ENCODE data around the gene ACKR4. TPM values are rescaled to one million over a fixed set of nuclear protein-coding genes. Genes with fewer than 3 reads are reported as not detected.
"Not testable (repeated sequence)": the region's sequence is repeated elsewhere in the genome, so short reads cannot be mapped to it uniquely, and the experiment has no call there.

The ACKR4 gene
- total and polyA plus RNA-seq, 10 donors, result 0.50 to 2.6 (median 1.2) TPM

- H3K27ac ChIP-seq, result peak overlapping the region in 1 of 8 donors; percentile 12
- H3K9me3 ChIP-seq, result peaks cover 0 to 4% (median 0%) of the 10 kb centered on the region in 8 donors
- intact Hi-C loops (cut with DNase I; ENCODE audit: low total_unique reads), result no loop called here
- no peak for TF ChIP-seq POLR2A (IDR thresholded peaks at IDR 0.05)
- TF ChIP-seq CTCF (IDR thresholded peaks at IDR 0.05 in 8 of 11, conservative IDR thresholded peaks at IDR 0.05 in 3 of 11), result no peak
- TF ChIP-seq POLR2AphosphoS5 (IDR thresholded peaks at IDR 0.05), result no peak
- DNase-seq, result no peak
- no peak overlapping the region for H3K4me3 ChIP-seq
- H3K27me3 ChIP-seq (replicated peaks in 1 of 7), result no peaks in the 10 kb centered on the region
- H3K4me1 ChIP-seq, result peaks cover 0 to 15% (median 10%) of the 10 kb centered on the region in 6 donors
- H3K36me3 ChIP-seq, result peaks cover 0 to under 1% (median 0%) of the 10 kb centered on the region in 6 donors
- 33 to 38% (median 37%) methylated on average over 3 of the region's 3 CpGs for WGBS, 5 donors
Observed at GRCh38 chr3:132550579-132551305, 46.3 kb upstream of the ACKR4 start.

- Histone ChIP-seq H3K4me1 (peaks cover 0 to 15% (median 10%) of the 10 kb centered on the region in 6 donors), H3K4me3 (no peak overlapping the region), H3K27me3 (replicated peaks in 1 of 7) (no peaks in the 10 kb centered on the region), H3K36me3 (peaks cover 0 to 29% (median 3%) of the 10 kb centered on the region in 6 donors), H3K9me3 (no peaks in the 10 kb centered on the region), H3K27ac (no peak overlapping the region)
- TF ChIP-seq POLR2A (IDR thresholded peaks at IDR 0.05) (no peak), CTCF (IDR thresholded peaks at IDR 0.05 in 8 of 11, conservative IDR thresholded peaks at IDR 0.05 in 3 of 11) (no peak), POLR2AphosphoS5 (IDR thresholded peaks at IDR 0.05) (no peak)
- 88 to 98% (median 93%) methylated on average over 6 of the region's 6 CpGs for WGBS, 5 donors
- DNase-seq, result no peak
- intact Hi-C loops (cut with DNase I; ENCODE audit: low total_unique reads), result no loop called here
Observed at GRCh38 chr3:132553826-132554225, 43.2 kb upstream of the ACKR4 start.

- H3K27me3 ChIP-seq (replicated peaks in 1 of 7), result no peaks in the 10 kb centered on the region
- H3K4me3 ChIP-seq, result no peak overlapping the region
- intact Hi-C loops (cut with DNase I; ENCODE audit: low total_unique reads), result no loop called here
- H3K9me3 ChIP-seq, result no peaks in the 10 kb centered on the region
- H3K27ac ChIP-seq, result no peak overlapping the region
- H3K36me3 ChIP-seq, result peaks cover 0 to 35% (median 3%) of the 10 kb centered on the region in 6 donors
- 77 to 91% (median 86%) methylated on average over 8 of the region's 8 CpGs for WGBS, 5 donors
- H3K4me1 ChIP-seq, result peaks cover 0 to 15% (median 10%) of the 10 kb centered on the region in 6 donors
- DNase-seq, result no peak
- TF ChIP-seq POLR2AphosphoS5 (IDR thresholded peaks at IDR 0.05), result no peak
- no peak for TF ChIP-seq CTCF (IDR thresholded peaks at IDR 0.05 in 8 of 11, conservative IDR thresholded peaks at IDR 0.05 in 3 of 11)
Observed at GRCh38 chr3:132554437-132554836, 42.6 kb upstream of the ACKR4 start.

- peaks cover 0 to 6% (median 4%) of the 10 kb centered on the region in 6 donors for H3K4me1 ChIP-seq
- no peaks in the 10 kb centered on the region for H3K27me3 ChIP-seq (replicated peaks in 1 of 7)
- peaks cover 0 to 45% (median 4%) of the 10 kb centered on the region in 6 donors for H3K36me3 ChIP-seq
- no peak for DNase-seq
- H3K9me3 ChIP-seq, result no peaks in the 10 kb centered on the region
- 86 to 94% (median 90%) methylated on average over 5 of the region's 5 CpGs for WGBS, 5 donors
- TF ChIP-seq POLR2AphosphoS5 (IDR thresholded peaks at IDR 0.05) (no peak), CTCF (IDR thresholded peaks at IDR 0.05 in 8 of 11, conservative IDR thresholded peaks at IDR 0.05 in 3 of 11) (no peak), POLR2A (IDR thresholded peaks at IDR 0.05) (no peak)
- intact Hi-C loops (cut with DNase I; ENCODE audit: low total_unique reads), result no loop called here
- no peak overlapping the region for H3K27ac ChIP-seq
- H3K4me3 ChIP-seq, result no peak overlapping the region
Observed at GRCh38 chr3:132555306-132556035, 41.6 kb upstream of the ACKR4 start.

GRCh38 chr3:132556036-132556386 is 41.1 kb upstream of the ACKR4 start:
- H3K36me3 ChIP-seq, result peaks cover 0 to 51% (median 7%) of the 10 kb centered on the region in 6 donors
- H3K27ac ChIP-seq; intact Hi-C loops (cut with DNase I; ENCODE audit: low total_unique reads); DNase-seq; H3K27me3 ChIP-seq (replicated peaks in 1 of 7); H3K4me1 ChIP-seq; H3K4me3 ChIP-seq; H3K9me3 ChIP-seq: not testable (repeated sequence)
- WGBS, 5 donors, result 89 to 95% (median 91%) methylated on average over 3 of the region's 3 CpGs
